SU-DHL-6 (cell line): Measurements from ENCODE around the gene PEDS1.
A peak's percentile ranks its signal among the peaks of the same experiment; 100 is the strongest.

Experiments used
- H2AFZ ChIP-seq: fragments of 200-600 bp; sonication (generic); 2 replicates; pipeline ENCODE4 v1.6.1; 2014; ENCODE audit warnings: low read depth, mild to moderate bottlenecking, moderate library complexity, mixed read lengths, antibody characterized with exemption, low read length; ENCODE audit not compliant: severe bottlenecking
- H3F3A ChIP-seq: fragments of 200-600 bp; shearing (Covaris generic); 2 replicates; pipeline ENCODE4 v1.6.0; 2016; ENCODE audit warnings: antibody characterized with exemption, mild to moderate bottlenecking; ENCODE audit not compliant: insufficient read depth
- H3K27ac ChIP-seq: fragments of 200-600 bp; sonication (generic); 2 replicates; pipeline ENCODE4 v1.5.1; 2016; ENCODE audit warnings: low read depth, mild to moderate bottlenecking, low read length, moderate library complexity, mixed read lengths
- H3K27me3 ChIP-seq: fragments of 200-600 bp; sonication (generic), shearing (Covaris generic); 2 replicates; pipeline ENCODE4 v1.6.0; 2014; ENCODE audit warnings: mild to moderate bottlenecking, low read length
- H3K36me3 ChIP-seq: fragments of 200-600 bp; sonication (generic); 2 replicates; pipeline ENCODE4 v1.6.1; 2014; ENCODE audit warnings: mild to moderate bottlenecking, low read length, mixed read lengths
- H3K4me2 ChIP-seq: fragments of 300-600, 200-600 bp; shearing (Covaris generic), sonication (generic); 2 replicates; pipeline ENCODE4 v1.6.0; 2014; ENCODE audit warnings: low read length, low read depth, mild to moderate bottlenecking; ENCODE audit not compliant: poor library complexity, severe bottlenecking
- H3K4me3 ChIP-seq: fragments of 200-600 bp; sonication (generic); 2 replicates; pipeline ENCODE4 v1.5.1; 2014; ENCODE audit warnings: antibody characterized with exemption, low read length, mild to moderate bottlenecking, mixed read lengths; ENCODE audit not compliant: insufficient read depth, poor library complexity, severe bottlenecking
- H3K79me2 ChIP-seq: fragments of 200-600 bp; sonication (generic); 2 replicates; pipeline ENCODE4 v1.6.1; 2014; ENCODE audit warnings: mild to moderate bottlenecking, low read length, moderate library complexity; ENCODE audit not compliant: insufficient read depth
- H3K9ac ChIP-seq: fragments of 200-600 bp; sonication (generic); 2 replicates; pipeline ENCODE4 v1.7.0; 2014; ENCODE audit warnings: mild to moderate bottlenecking, low read length
- H3K9me2 ChIP-seq: fragments of 200-600 bp; sonication (generic); replicated peaks from 2 replicates; pipeline ENCODE4 v1.6.1; 2014; ENCODE audit warnings: low read length; ENCODE audit not compliant: insufficient read depth
- H3K9me3 ChIP-seq: fragments of 200-600 bp; sonication (generic); 2 replicates; pipeline ENCODE4 v1.6.1; 2014; ENCODE audit warnings: low read length, mixed read lengths; ENCODE audit not compliant: insufficient read depth
- H4K20me1 ChIP-seq: fragments of 200-600 bp; sonication (generic); 2 replicates; pipeline ENCODE4 v1.6.1; 2014; ENCODE audit warnings: low read depth, mild to moderate bottlenecking, antibody characterized with exemption, low read length, moderate library complexity, mixed read lengths
- EZH2phosphoT487 ChIP-seq: fragments of 200-600 bp; sonication (generic), shearing (Covaris generic); conservative IDR thresholded peaks from 2 replicates; pipeline ENCODE4 v1.6.1; 2018; ENCODE audit warnings: mild to moderate bottlenecking, antibody characterized with exemption, low read length, moderate library complexity, mixed read lengths
- TF ChIP-seq, protein P1 (sequence below): fragments of 200-600 bp; sonication (generic); IDR thresholded peaks from one replicate; pipeline ENCODE4 v1.5.1; 2017; ENCODE audit warnings: antibody characterized with exemption, mild to moderate bottlenecking, low read length, moderate library complexity; ENCODE audit not compliant: insufficient read depth, poor library complexity, severe bottlenecking

Gene PEDS1

DNA sequence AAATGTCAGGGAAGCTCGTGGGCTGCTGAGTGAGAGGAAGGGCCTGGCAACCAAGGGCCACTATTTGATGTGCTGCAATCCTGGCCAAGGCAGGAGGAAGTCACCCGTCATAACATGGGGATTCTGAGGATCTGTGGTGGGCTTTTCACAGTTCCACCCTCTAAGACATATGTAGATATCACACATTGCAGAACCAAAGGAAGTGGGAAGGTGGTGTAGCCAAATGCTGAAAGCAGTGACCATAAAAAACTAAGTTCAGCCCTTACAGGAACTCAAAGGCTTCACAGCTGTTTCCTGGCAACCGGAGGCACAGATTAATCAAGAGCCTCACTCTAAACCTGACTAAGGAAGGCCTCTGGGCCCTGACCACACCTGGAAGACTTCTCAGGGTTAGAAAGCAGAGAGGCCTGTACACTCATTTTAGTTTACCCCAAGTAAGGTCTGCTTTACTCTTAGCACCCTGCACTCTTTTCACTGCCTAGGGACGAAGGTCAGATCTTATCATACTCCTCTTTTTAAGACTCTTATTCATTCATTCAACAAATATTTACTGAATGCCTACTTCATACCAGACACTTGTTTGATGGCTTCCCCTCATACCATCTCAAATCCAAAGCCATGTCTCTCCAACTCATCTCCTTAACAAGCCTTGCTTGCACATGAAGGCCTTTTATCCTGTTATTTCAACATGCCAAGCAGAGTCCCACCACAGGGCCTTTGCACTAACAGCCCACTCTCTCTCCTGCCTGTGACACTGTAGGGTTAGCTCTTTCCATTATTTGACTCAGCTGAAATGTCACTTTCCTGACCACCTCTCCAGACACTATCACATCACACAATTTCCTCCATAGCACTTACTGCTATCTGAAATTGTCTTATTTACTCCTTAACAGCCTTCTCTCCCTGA lies 43.1 kb downstream of the PEDS1 start:
- H4K20me1 ChIP-seq: peaks cover 12% of the 10 kb centered on the region; the same call in 1 of the 2 replicates
- no peak overlapping the region for H2AFZ ChIP-seq
- H3K27ac ChIP-seq: peak overlapping the region; percentile 44
- H3K9ac ChIP-seq: peak overlapping the region; percentile 91; the same call in 1 of the 2 replicates
- H3K79me2 ChIP-seq: peaks cover 88% of the 10 kb centered on the region
- no peaks in the 10 kb centered on the region for H3K9me3 ChIP-seq
- peak overlapping the region; percentile 91 for H3K4me2 ChIP-seq
- no peak for TF ChIP-seq EZH2phosphoT487
- TF ChIP-seq, protein P1, sequence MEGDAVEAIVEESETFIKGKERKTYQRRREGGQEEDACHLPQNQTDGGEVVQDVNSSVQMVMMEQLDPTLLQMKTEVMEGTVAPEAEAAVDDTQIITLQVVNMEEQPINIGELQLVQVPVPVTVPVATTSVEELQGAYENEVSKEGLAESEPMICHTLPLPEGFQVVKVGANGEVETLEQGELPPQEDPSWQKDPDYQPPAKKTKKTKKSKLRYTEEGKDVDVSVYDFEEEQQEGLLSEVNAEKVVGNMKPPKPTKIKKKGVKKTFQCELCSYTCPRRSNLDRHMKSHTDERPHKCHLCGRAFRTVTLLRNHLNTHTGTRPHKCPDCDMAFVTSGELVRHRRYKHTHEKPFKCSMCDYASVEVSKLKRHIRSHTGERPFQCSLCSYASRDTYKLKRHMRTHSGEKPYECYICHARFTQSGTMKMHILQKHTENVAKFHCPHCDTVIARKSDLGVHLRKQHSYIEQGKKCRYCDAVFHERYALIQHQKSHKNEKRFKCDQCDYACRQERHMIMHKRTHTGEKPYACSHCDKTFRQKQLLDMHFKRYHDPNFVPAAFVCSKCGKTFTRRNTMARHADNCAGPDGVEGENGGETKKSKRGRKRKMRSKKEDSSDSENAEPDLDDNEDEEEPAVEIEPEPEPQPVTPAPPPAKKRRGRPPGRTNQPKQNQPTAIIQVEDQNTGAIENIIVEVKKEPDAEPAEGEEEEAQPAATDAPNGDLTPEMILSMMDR: no peak
- peaks cover 21% of the 10 kb centered on the region for H3F3A ChIP-seq
- H3K9me2 ChIP-seq: no peaks in the 10 kb centered on the region
- peak overlapping the region; percentile 66 for H3K4me3 ChIP-seq
- no peaks in the 10 kb centered on the region for H3K36me3 ChIP-seq
- no peaks in the 10 kb centered on the region for H3K27me3 ChIP-seq

DNA sequence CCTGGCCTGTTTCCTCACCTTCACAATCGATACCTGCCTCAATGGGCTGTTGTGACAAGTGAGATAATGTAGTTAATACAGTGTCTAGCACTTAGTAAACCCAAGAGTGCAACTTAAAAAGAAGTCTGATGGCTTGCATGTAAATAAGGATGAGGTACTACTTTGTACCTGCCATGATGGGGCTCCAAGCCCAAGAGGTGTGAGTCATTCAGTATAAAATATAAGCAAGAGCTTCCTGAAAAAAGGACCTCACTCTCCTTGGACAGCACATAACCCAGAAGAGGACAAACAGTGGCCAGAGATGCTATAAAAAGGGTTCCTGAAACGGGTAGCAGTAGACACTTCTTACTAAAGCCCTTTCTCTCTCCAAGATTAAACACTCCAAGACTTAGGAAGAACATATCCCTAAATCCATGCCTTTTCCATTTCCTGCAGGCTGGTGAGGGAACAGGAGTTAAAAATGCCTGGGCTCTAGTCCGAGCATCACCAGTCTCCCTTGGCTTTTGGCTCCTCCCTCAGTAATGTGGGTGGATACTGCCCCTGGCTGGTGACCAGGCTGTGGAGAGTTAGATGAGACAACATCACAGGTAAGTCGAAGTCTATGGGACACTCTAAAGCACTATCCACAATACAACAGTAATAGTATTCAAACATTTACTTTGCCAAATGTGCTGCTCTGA lies 44.8 kb downstream of the PEDS1 start:
- Histone ChIP-seq H3K27me3 (no peaks in the 10 kb centered on the region), H3K4me2 (no peak overlapping the region)

DNA sequence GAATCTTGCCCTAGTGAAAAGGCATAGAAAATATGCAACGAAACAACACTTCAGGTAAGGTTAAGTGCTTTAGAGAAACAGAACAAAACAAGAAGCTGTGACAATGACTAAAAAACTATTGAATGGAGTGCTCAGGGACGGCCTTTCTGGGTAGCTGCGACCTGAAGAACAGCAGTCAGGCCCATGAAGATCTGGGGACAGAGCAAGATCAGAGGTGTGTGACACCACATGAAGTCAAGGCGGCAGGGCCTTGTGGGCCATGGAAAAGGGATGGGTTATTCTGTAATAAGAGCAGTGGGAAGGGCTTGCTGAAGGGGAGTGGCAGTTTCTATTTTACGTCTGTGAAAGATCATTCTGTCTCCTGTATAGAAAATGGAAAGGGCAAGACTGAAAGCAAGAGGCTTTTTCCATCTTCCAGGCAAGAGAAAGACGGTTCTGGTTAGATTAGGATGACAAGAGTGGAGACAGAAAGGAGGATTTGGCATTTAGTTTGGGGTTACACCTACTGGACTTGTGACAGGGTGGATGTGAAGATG lies 45.7 kb downstream of the PEDS1 start:
- Histone ChIP-seq H3K4me3 (no peak overlapping the region), H3K9me3 (no peaks in the 10 kb centered on the region), H3K4me2 (no peak overlapping the region), H3K9me2 (no peaks in the 10 kb centered on the region), H3F3A (peaks cover 7% of the 10 kb centered on the region; the same call in 1 of the 2 replicates), H3K79me2 (peaks cover 100% of the 10 kb centered on the region), H2AFZ (no peak overlapping the region), H3K27me3 (no peaks in the 10 kb centered on the region), H3K27ac (no peak overlapping the region), H4K20me1 (peaks cover 16% of the 10 kb centered on the region), H3K9ac (no peak overlapping the region), H3K36me3 (no peaks in the 10 kb centered on the region; the same call in 1 of the 2 replicates)
- TF ChIP-seq, protein P1: no peak
- no peak for TF ChIP-seq EZH2phosphoT487

More for the DNA sequence above, 44.8 kb downstream of the PEDS1 start:
- Histone ChIP-seq H4K20me1 (peaks cover 12% of the 10 kb centered on the region; the same call in 1 of the 2 replicates), H3K9ac (no peak overlapping the region), H3K9me3 (no peaks in the 10 kb centered on the region), H3K9me2 (no peaks in the 10 kb centered on the region), H3K36me3 (no peaks in the 10 kb centered on the region; the same call in 1 of the 2 replicates), H3F3A (peaks cover 13% of the 10 kb centered on the region), H3K79me2 (peaks cover 98% of the 10 kb centered on the region), H3K4me3 (no peak overlapping the region), H3K27ac (no peak overlapping the region), H2AFZ (no peak overlapping the region)
- TF ChIP-seq EZH2phosphoT487: no peak
- TF ChIP-seq, protein P1: no peak
